Measurements from ENCODE around the gene BMPR1B. TPM values are rescaled to one million over a fixed set of nuclear protein-coding genes. Genes with fewer than 3 reads are reported as not detected.

The BMPR1B gene
- total RNA-seq, 1 experiment from 2014 or later = 1.7 TPM

DNA sequence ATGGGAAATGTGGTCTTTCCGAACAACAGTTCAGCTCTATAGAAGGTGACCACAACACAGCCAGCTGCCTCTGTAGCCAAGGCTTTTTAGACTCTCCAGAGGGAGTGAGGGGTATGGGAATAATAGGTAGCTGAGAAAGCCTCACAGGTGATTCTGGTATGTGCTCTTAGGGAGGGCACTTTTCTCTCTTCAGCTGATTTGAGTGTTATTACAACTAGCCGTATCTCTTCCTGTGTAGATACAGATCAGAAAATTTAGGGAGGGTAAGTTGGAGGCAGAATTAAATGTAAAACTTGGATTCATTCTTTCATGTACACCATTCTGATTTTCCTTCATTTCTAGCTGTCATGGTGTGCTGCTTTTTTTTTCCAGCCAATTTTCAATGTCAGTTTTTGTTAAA is 154.9 kb downstream of the BMPR1B start:
- DNase-seq (ENCODE audit: low read depth) = no peak

DNA sequence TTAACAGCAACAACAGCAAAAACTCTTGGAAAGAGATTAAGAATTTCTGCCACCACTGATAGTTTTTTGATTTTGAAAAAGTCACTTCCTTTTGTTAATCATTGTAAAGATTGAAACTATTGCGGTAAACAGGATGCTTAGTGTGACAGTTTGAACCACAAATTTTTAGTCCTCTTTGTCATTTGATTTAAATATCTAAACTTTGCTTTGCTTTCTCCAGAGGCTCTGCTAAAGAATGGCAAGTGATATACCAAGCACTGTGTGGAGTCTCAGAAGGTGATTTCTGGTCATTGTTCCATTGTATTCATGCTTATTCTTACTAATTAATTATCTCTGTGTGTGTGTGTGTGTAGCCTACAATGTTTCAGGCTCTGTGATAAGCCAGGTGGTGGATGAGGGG is 155.6 kb downstream of the BMPR1B start:
- no peak for DNase-seq (ENCODE audit: low read depth)

DNA sequence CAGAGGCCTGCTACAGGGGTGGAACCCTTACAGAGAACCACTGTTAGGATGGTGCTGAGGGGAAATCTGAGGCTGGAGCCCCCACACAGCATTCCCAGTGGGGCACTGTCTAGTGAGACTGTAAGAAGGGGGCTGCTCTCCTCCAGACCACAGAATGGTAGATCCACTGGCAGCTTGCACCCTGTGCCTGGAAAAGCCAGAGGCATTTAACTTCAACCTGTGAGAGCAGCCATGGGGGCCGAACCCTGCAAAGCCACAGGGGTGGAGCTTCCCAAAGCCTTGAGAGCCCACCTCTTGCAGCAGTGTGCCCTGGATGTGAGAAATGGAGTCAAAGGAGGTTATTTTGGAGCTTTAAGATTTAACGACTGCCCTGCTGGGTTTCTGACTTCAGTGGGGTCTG is 159.4 kb downstream of the BMPR1B start:
- DNase-seq (ENCODE audit: low read depth) = no peak

- DNase-seq (ENCODE audit: low read depth) = no peak
Observed at GRCh38 chr4:94918543-94918942, 160.8 kb downstream of the BMPR1B start.

GRCh38 chr4:94920369-94920768 is 162.6 kb downstream of the BMPR1B start:
- no peak for DNase-seq (ENCODE audit: low read depth)

DNA sequence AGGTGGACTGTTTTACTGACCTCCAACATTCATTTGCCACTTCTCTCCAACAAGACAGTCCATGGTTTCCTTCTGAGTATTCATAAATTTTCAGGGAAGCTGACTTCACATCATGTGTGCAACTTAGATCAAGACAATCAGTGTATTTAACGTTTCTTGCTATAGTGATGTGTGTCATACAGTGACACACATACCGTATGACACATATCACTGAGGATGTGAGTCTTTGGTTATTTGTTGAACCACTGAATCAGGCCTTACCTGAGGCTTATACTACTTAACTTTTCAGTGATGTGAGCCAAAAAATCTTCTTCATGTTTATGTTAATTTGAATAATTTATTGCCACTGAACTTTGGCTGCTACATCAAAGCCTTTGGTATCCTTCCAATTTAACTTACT is 166.8 kb downstream of the BMPR1B start:
- no peak for DNase-seq (ENCODE audit: low read depth)

DNA sequence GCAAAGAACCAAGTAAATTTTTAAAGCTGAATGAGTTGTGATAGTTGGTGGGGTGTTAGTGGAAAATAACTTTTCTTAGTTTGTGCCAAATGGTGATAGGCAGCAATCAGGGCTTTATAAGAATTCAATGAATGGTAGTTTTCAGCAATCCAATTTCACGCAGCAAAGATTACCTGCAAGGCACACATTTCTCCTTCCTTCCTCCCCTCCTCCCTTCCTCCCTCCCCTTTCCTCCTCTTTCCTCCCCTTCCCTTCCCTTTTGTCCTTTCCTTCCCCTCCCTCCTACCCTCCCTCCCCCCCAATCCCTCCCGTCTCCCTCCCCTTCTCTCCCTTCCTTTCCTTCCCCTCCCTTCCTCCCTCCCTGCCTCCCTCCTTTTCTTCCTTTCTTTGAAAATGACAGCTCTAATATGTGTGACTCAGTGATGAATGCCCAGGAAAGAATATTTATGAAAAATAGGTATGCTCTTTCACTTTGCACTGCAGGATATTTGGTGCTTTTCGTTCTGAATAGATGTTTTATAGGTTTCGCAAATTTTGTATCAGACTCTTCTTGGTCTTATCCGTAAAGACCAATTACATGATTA is 168.1 kb downstream of the BMPR1B start:
- no peak for DNase-seq (ENCODE audit: low read depth)

GRCh38 chr4:94926936-94927335 is 169.2 kb downstream of the BMPR1B start:
- no peak for DNase-seq (ENCODE audit: low read depth)

DNA sequence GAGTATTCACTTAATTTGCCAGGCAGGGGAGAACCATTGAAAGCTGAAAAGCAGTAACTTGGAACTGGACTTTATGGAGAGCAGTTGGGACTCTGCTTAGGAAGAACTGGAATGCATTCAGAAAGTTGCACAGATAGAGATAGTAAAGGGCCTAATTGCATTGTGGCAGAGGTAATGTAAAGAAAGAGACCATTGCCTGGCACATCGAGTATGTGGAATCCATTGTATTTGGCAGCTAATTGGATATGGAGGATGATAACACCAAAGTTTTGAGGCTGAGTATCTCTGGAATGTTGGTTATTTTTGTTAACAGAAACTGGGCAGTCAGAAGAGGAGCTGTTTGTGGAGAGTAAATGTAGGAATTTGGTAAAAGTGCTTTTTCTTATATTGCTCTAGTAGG is 169.9 kb downstream of the BMPR1B start:
- no peak for DNase-seq (ENCODE audit: low read depth)

DNA sequence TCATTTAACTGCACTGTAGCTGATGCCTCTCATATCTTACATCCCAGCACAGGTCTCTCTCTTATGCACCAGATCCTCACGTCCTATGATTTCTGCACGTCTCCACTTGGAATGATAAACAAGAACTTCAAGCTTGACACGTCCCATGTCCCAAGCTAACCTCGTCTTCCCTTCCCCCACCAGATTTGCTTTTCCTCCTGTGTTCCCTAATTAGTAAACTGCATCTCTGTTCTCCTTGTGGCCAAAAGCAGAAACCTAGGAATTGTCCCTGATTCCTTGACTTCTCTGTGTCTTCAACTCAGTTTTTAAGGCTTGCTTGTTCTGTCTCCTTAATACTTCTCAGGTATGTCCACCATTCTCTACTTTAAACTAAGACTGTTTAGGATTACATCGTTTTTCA is 171.9 kb downstream of the BMPR1B start:
- no peak for DNase-seq (ENCODE audit: low read depth)

DNA sequence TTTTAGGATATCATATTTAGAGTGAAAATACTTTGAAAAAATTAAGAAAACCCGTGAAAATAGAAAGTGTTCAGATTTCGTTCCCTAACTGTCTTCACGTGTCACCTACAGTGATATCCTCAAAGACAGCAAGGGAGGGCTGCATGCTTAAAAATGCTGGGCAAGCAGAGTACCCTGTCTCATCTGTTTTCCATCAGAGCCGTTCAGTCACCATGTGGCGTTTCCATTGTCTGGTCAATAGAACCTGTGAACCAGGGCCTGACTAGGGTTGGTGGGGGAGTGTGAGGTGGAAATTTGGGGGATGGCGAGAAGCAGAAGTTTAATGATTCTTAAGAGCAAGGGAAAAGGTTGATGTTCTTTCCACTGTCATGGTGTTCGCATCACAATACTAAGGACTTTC is 173.9 kb downstream of the BMPR1B start:
- no peak for DNase-seq (ENCODE audit: low read depth)

DNA sequence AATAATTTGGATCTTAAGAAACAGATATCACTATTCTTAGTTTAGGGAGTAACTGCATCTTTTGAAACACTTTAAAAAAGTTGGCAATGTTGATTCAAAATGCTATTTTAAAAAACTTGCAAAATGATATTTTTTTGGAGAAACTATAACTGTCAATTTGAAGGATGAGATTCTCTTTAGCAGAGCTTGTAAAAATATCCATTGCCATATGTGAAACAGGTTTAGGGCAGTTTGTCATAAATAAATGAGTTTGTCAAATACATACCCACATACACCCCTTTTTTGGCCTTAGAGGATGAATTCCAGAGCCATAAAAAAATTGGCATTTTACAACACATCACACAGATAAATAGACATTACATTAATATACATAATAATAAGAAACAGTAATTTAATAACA is 174.6 kb downstream of the BMPR1B start:
- no peak for DNase-seq (ENCODE audit: low read depth)

DNA sequence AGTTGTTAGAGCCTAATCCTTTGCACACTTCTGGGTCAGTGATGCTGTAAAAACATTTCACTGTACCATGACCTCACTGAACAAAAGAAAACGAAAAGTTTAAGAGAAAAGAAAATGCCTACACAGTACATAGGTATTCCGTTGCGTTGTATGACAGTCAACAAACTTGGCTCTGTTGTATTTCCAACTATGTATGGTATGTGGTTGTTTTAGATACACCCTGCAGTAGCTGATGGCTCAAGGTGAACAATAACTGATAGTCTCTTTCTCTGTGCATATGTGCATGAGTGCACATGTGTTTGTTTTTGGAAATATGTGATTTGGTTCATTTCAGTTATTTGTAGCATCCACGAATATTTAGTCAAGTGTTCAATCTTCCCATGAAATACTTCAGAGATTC is 176.0 kb downstream of the BMPR1B start:
- no peak for DNase-seq (ENCODE audit: low read depth)

GRCh38 chr4:94934201-94934600 is 176.4 kb downstream of the BMPR1B start:
- DNase-seq (ENCODE audit: low read depth) = peak; percentile 19

DNA sequence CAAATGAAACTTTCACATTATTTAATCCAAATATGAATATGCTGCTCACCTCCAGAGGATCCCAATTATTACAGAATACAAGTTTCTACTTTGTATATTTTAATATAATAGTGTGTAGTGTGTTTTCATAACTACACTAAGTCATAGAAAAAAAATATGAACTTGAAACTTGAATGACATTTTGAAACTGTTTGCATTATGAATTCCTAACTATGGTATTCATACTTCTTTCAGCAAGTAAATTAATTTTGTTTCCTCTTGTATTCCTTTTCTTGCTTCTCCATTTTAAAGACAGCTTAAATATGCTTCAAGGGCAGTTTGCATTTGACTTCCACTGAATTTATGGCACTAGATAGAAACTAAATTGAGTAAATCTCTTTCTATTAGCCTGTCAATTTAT is 177.1 kb downstream of the BMPR1B start:
- no peak for DNase-seq (ENCODE audit: low read depth)

GRCh38 chr4:94936854-94937253 is 179.1 kb downstream of the BMPR1B start:
- no peak for DNase-seq (ENCODE audit: low read depth)

DNA sequence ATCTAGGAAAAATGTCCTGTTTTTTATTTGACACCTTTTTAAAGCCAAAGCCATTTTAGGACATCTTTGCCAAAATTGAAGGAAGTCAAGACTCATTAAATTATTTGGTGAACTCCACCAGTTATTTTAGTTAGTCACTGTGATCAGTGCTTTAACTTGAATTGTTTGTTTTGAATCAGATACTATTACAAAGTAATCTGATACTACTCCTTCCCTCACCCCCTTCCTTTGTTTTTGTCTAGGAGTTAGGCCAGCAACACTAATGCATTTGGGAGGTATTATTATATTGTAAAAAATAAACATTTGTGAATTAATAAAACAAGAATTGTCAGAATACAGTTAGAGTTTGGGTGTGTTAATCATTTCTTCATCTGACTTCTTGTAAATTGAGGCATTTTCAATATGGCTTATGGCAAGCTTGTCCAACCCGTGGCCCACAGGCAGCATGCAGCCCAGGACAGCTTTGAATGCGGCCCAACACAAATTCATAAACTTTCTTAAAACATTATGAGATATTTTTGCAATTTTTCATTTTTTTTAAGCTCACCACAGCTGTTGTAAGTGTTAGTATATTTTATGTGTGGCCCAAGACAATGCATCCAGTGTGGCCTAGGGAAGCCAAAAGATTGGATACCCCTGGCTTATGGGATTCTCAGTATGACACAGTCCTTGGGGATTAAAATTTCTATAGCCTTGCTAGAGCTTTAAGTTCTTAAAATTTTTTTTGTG is 182.2 kb downstream of the BMPR1B start:
- DNase-seq (ENCODE audit: low read depth) = peak; percentile 4

DNA sequence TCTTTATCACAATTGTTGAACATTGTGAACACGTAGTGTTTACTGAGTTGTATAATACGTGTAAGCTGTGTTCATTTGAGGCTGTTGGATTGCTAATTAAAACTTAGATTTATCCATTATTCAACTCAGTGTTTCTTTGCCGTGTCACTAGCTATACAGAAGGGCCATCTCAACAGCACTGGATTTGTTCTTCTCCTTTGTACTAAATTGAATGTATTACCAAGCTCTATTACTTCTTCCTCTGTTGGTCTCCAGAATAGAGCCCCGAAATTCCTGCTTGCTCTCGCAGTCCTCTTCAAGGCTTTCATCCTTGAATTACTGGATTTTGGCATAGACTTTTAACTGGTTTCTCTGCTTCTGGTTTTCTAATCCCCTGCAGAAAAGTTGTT is 182.8 kb downstream of the BMPR1B start:
- DNase-seq (ENCODE audit: low read depth) = no peak

- DNase-seq (ENCODE audit: low read depth) = no peak
Observed at GRCh38 chr4:94941706-94942105, 184.0 kb downstream of the BMPR1B start.

- DNase-seq (ENCODE audit: low read depth) = no peak
Observed at GRCh38 chr4:94944726-94945125, 187.0 kb downstream of the BMPR1B start.

DNA sequence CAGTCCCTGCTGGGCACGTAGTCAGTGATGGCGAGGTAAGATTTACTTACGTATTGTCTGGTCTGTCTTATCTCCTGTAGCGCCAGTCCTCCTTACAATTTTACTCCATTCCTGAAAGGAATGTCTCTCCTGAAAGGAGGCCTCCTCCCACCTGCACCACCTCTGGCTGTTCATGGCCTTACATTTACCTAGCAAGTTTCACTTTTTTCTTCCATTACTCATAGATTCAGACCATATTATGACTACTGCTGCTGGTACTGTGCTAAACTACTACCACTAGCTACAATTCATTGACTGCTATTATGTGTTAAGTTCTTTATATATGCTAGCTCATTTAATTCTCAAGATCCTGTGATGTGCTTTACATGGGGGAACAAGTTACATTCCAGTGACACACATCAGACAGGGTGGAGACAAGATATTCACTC is 189.9 kb downstream of the BMPR1B start:
- DNase-seq (ENCODE audit: low read depth) = no peak

- DNase-seq (ENCODE audit: low read depth) = no peak
Observed at GRCh38 chr4:94954251-94954650, 196.5 kb downstream of the BMPR1B start.

- no peak for DNase-seq (ENCODE audit: low read depth)
Observed at GRCh38 chr4:94957030-94957429, 199.3 kb downstream of the BMPR1B start.

GRCh38 chr4:94959307-94959706 is 201.6 kb downstream of the BMPR1B start:
- no peak for DNase-seq (ENCODE audit: low read depth)
